ENCODE results near the gene ARPP21.
"Not testable (repeated sequence)": the region's sequence is repeated elsewhere in the genome, so short reads cannot be mapped to it uniquely, and the experiment has no call there.

The ARPP21 gene

GRCh38 chr3:35639254-35640186, at the start of gene ARPP21:
Gene ARPP21, plus strand, starts transcription at chr3:35639525. Its CDS starts 42,227 bp downstream, at chr3:35681752.
- no peak for DNase-seq

GRCh38 chr3:35592589-35593295, 46.6 kb upstream of the ARPP21 start:
- DNase-seq, result no peak

- no peak for DNase-seq
Observed at GRCh38 chr3:35594739-35595138, 44.6 kb upstream of the ARPP21 start.

GRCh38 chr3:35596335-35596995, 42.9 kb upstream of the ARPP21 start:
- no peak for DNase-seq

GRCh38 chr3:35597490-35597889, 41.8 kb upstream of the ARPP21 start:
- no peak for DNase-seq

- DNase-seq, result no peak
Observed at GRCh38 chr3:35598804-35599203, 40.5 kb upstream of the ARPP21 start.

GRCh38 chr3:35601959-35602358, 37.4 kb upstream of the ARPP21 start:
- no peak for DNase-seq

GRCh38 chr3:35602395-35602936, 36.9 kb upstream of the ARPP21 start:
- no peak for DNase-seq

GRCh38 chr3:35616346-35616745, 23.0 kb upstream of the ARPP21 start:
- DNase-seq, result no peak

GRCh38 chr3:35617370-35617769, 22.0 kb upstream of the ARPP21 start:
- no peak for DNase-seq

GRCh38 chr3:35620238-35620637, 19.1 kb upstream of the ARPP21 start:
- DNase-seq, result not testable (repeated sequence)

GRCh38 chr3:35624698-35625097, 14.6 kb upstream of the ARPP21 start:
- no peak for DNase-seq

- DNase-seq, result no peak
Observed at GRCh38 chr3:35633332-35634124, 5.8 kb upstream of the ARPP21 start.

- no peak for DNase-seq
Observed at GRCh38 chr3:35635407-35635806, 3.9 kb upstream of the ARPP21 start.

- no peak for DNase-seq
Observed at GRCh38 chr3:35635926-35636683, 3.2 kb upstream of the ARPP21 start.

GRCh38 chr3:35638251-35638979, 910 bp upstream of the ARPP21 start:
- no peak for DNase-seq

- no peak for DNase-seq
Observed at GRCh38 chr3:35638980-35639253, 408 bp upstream of the ARPP21 start.

- DNase-seq, result no peak
Observed at GRCh38 chr3:35640190-35641165, 1.2 kb downstream of the ARPP21 start.

GRCh38 chr3:35641331-35641730, 2.0 kb downstream of the ARPP21 start:
- no peak for DNase-seq
